ENCODE results near the gene HPSE.
"Not testable (repeated sequence)": the region's sequence is repeated elsewhere in the genome, so short reads cannot be mapped to it uniquely, and the experiment has no call there.

Gene HPSE

DNA sequence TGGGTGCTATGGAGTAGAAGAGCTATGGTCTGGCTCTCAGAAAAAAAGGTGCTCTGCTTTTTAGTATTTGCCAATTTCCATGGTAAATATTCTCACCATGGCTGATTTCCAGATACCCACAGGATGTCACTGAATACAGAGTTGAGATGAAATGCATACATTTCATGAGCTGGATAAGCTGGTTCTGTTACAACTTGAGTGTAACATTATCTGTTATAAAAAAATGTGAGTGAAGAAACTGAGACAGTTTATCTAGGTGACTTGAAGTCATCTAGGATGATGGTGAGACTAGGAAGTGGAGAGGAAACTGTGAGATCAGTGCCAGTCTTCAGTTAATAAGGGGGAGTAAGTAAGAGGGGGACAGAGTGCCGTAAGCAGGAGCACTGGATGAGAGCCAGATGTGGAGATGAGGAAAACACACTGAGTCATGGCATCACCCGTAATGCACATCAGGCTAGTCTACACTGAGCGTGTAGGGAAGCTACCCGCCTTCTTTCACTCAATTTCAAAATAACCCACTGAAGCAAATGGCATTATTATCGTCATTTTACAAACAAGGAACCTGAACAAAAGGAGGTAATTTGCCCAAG lies 5.0 kb downstream of the HPSE start:
- no peak for DNase-seq

GRCh38 chr4:83328521-83329187 lies 6.0 kb downstream of the HPSE start:
- DNase-seq: no peak

- DNase-seq: no peak
Observed at GRCh38 chr4:83326546-83326945, 8.1 kb downstream of the HPSE start.

DNA sequence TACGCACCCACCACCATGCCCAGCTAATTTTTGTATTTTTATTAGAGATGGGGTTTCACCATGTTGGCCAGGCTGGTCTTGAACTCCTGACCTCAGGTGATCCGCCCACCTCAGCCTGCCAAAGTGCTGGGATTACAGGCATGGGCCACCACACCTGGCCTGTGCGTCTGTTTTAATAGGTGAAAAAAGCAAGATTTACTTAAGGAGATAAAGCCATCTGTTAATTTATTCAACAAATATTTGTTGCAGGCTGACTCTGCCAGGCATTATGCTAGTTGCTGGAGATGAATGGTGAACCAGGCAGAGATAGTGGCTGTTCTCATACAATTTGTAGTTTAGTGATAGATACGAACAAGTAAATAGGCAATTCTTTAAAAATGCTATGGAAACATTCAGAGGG lies 9.3 kb downstream of the HPSE start:
- DNase-seq: not testable (repeated sequence)

DNA sequence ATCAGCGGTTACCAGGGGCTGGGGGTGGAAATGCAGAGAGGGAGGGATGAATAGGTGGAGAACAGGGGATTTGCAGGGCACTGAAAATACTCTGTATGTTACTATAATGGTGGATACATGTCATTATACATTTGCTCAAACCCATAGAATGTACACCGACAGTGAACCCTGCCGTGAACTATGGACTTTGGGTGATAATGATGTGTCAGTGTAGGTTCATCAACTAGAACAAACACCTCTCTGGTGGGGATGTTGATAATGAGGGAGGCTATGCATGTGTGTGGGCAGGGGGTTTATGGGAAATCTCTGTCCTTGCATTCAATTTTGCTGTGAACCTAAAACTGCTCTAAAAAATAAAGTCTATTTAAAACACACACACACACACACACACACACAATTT lies 11.5 kb downstream of the HPSE start:
- no peak for DNase-seq

- DNase-seq: no peak
Observed at GRCh38 chr4:83320548-83320947, 14.1 kb downstream of the HPSE start.

- DNase-seq: no peak
Observed at GRCh38 chr4:83318666-83319065, 16.0 kb downstream of the HPSE start.

- no peak for DNase-seq
Observed at GRCh38 chr4:83317671-83318070, 17.0 kb downstream of the HPSE start.

GRCh38 chr4:83316459-83317165 lies 18.0 kb downstream of the HPSE start:
- no peak for DNase-seq

DNA sequence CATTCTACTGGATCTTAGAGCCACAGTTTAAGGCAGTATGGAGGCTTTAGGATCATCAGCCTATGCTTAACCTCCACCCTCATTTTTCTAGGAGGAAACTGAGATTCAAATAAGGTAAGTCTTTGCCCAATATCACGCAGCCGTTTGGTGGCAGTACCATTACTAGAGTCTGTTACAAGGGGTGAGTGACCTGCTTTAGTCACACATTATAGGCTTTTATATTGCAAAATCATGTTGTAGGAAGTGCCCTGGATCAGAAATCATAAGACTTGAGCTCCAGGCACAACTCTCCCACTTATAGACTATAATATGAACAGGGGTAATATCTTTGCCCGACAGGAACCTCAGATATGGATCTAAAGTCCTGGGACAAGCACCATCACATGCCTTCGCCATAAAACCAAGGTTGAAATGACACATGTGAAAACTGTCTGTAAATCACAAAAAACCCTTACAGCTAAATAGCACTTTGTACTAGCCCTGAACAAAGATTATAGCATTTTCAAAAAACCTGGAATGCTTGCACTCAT lies 19.2 kb downstream of the HPSE start:
- DNase-seq: no peak

DNA sequence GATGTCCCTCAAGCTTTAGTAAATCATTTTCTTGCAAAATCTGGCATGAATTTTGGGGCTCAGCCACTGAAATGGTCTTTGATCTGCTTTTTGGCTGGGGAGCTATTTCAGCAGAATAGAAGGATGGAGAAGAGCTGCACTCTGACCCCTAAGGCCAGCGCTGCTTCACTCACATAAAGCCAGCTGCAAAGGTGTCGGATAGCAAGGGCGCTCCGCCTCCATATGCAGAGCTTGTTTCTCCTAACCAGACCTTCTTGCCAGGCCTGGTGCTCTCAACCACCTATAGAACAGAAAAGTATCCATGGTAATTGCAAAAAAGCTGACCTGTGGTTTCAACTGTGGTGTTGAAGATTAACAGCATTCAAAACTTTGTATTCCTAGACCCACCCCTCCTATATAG lies 26.0 kb downstream of the HPSE start:
- no peak for DNase-seq

DNA sequence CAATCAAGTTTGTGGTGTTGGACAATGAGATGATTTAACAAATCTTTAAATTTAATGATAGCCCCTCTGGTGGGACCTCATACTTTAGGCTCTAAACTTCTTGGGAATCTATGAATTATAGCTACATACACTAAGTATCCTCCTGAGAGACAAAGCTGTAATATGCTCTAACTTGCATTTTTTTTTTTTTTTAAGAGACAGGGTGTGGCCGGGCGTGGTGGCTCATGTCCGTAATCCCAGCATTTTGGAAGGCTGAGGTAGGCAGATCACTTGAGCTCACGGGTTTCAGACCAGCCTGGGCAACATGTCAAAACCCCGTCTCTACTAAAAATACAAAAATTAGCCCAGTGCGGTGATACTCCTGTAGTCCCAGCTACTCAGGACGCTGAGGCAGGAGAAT lies 26.7 kb downstream of the HPSE start:
- no peak for DNase-seq

DNA sequence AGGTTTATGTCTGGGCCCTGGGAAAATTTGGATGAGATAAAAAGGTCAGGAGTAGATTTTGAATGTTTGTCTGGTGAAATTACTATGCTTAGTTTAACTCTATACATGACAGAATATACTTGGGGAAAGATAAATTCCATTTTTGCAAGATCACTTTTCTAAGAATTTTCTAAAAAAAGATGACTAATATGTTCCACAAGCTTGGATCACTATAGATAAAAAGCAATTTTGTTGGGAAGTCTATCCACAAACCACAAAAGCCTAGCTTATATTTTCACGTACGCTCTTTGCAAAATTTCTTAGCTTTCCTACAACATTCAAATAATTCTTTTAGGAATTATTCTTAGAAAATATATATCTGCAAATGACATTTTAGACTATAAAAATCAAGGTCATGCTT lies 29.5 kb downstream of the HPSE start:
- DNase-seq: no peak

- DNase-seq: no peak
Observed at GRCh38 chr4:83297548-83298260, 36.9 kb downstream of the HPSE start.

DNA sequence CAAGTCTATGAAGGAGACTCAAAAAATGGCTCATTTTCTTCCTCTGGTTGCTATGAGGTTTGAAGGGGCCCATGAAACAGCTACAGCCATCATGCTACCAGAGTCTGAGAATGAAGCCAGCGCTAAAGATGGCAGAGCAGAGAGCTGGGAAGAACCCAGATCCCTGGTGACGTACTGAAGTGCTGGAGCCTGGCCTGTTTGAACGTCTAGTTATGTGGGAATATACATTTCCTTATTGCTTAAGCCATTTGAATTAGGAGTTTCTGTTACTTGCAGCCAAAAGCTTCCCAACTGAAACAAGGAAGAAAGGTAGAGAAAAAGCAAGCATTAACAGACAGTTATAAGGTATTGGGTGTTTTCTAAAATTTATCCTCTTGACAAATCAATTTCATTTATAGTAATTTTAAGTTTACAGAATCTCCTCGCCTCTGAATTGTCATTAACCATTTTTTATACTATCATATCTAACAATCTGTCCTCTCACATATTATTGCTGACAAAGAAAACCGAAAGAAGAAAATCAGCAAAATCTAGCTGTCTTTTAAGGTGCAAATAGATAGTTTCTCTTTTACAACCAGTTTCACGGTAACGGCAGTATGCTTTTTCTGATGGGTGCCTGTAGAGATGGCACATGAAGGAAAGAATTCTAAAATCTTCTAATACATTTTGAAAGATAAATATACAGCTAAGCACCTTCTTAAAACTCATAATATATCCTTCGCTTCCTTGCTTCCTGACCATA lies 41.2 kb downstream of the HPSE start:
- no peak for DNase-seq

- not testable (repeated sequence) for DNase-seq
Observed at GRCh38 chr4:83290059-83290774, 44.4 kb downstream of the HPSE start.

DNA sequence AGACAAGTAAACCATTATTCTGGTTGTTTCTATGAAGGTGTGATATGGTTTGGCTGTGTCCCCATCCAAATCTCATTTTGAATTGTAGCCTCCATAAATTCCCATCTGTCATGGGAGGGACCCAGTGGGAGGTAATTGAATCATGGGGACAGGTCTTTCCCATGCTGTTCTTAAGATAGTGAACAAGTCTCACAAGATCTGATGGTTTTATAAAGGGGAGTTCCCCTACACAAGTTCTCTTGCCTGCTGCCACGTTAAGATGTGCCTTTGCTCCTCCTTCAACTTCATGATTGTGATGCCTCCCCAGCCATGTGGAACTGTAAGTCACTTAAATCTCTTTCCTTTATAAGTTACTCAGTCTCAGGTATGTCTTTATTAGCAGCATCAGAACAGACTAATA lies 46.3 kb downstream of the HPSE start:
- DNase-seq: not testable (repeated sequence)

- DNase-seq: no peak
Observed at GRCh38 chr4:83285055-83285407, 49.6 kb downstream of the HPSE start.

DNA sequence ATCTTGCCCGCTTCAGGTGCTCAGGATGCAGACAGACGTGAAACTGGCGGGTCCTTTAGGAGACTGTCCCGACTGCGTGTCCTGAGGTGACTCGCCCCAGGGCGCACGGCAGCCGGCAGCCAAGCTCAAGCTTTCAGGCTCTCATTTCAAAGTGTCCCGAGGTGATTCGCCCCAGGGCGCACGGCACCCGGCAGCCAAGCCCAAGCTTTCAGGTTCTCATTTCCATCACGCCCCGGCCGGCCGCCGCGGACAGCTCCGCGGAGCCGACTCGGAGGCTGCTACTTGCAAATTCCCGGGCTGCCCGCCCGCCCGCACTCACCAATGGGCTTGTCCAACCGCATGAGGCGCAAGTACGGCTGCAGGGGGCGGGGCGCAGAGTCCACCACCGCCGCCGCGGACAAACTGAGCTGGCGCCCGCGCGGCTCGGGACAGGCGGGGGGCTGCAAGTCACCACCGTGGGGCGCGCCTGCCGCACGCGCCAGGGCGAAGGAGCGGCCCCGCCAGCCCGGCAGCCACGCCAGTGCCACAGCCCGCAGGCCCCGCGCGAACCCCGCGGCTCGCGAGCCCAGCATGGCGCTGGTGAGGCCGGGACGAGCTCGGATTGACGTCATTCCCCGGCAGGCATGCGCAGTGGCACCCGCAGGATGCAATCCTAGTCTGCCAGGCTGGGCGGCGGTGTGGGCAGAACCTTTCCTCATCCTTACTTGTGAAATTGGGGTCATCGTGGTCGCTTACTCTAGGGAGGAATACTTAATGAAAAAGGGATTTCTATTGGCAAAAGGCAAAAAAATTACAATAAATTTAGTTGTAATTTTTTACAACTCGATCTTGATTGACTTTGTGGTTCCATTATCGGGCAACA lies 50.2 kb downstream of the HPSE start, which contains the start of gene COQ2:
Gene COQ2 (minus strand): TSS at position 606 of the 862 bp plus-strand sequence. CDS start 34 bp downstream, at position 572.
- peak; percentile 85 to 89 (median 86) for DNase-seq

GRCh38 chr4:83283181-83283580 lies 51.5 kb downstream of the HPSE start:
- DNase-seq: no peak

- DNase-seq: peak; percentile 1 to 25 (median 10)
Observed at GRCh38 chr4:83282049-83282535, 52.6 kb downstream of the HPSE start.

All from activated CD4-positive, CD25-positive, alpha-beta regulatory T cell (primary cell).